SH-SY5Y (cell line): Measurements from ENCODE around the gene RBPJ.

Source experiments
- GATA2 ChIP-seq: IDR thresholded peaks from 2 replicates; pipeline ENCODE4 v1.6.1; 2011; ENCODE audit warnings: mild to moderate bottlenecking, low read depth, low read length
- GATA3 ChIP-seq: IDR thresholded peaks from 2 replicates; pipeline ENCODE4 v1.6.1; 2011; ENCODE audit warnings: low read depth, mild to moderate bottlenecking, low read length, moderate library complexity

DNA sequence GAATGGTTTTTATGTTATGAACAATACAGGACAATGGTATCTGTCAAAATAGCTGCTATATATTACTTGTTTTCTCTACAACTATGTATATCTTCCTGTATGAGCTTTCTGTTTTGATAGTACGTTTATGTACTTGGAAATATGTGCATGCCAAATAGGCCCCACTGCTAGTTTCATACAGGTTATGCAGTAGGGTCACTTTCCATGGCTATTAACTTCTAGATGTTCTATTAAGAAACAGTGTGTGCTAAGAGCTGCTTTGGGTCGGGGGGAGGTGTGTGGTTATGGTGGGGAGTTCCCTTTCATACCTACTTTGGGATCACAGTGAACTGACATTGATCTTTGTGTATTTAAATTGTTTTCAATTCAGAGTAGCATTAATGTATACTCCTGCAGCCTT lies 30.9 kb downstream of the RBPJ start:
- TF ChIP-seq GATA2 (no peak), GATA3 (no peak)
